Heart left ventricle (tissue), 13 donors: ENCODE results near the gene RALGAPA1.

Experiments
- POLR2A ChIP-seq, 2 donors: fragments of 450-650 bp; IDR thresholded peaks; one replicate each; pipeline ENCODE4 v1.6.1; 2017; ENCODE audit warnings: antibody characterized with exemption in 2 of 2, mild to moderate bottlenecking in 2 of 2, moderate library complexity in 2 of 2
- TF ChIP-seq, protein P1 (sequence below), 12 donors: fragments of 200-600 bp; sonication (generic) in 4 of 12; IDR thresholded peaks; one replicate each; pipeline versions ENCODE4 v1.5.0 to v1.8.0; 2018 to 2022; ENCODE audit warnings: antibody characterized with exemption in 12 of 12, mild to moderate bottlenecking in 5 of 12
- donor health status: ischemic (EF 13 %, LVEDD 7.1; RV severe dilation, severe dysfunction).
- donor health status: DM: no; HTN: yes; CAD: no.
- donor health status: DM: no; HTN: no; CAD: no.
- donor health status: ischemic (EF 25% LVEDD 6.9; RV normal size, moderate dysfunction).
- donor health status: ischemic (EF 25% LVEDD 5.7; RV mildly dilated, moderate dysfunction).
- donor health status: ischemic (EF 35%, LVEDD 5.7; RV mildly dilated, moderate dysfunction).
- donor health status: nonischemic (EF 11% LVEDD 7.7; RV severe dilation, severe dysfunction).
- donor health status: DM: yes; HTN: yes; CAD: no.
- donor health status: PGD.
- donor health status: ischemic (EF 29% LVEDD 5.4; RV normal size, mild dysfunction).
- donor health status: nonischemic (EF 23%, LVEDD 6.1; RV moderate dilation, normal function).

DNA sequence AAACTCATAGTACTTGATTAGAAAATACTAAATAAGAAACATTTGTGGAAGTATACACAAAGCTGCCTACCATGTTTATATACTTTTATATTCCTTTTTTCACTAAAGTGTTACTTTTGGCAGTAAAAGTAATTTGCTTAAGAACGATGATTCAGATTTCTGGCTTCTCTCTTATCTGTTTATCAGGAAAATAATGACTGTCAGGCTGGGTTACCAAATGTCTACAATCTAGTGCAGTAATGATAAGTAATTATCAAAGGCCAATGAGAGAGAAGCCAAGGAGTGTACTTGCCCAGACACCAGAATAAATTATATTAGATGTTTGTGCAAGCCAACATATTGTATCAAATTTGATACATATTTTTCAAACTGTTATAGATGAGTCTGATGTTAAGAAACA lies 113.4 kb downstream of the RALGAPA1 start:
- TF ChIP-seq, protein P1, sequence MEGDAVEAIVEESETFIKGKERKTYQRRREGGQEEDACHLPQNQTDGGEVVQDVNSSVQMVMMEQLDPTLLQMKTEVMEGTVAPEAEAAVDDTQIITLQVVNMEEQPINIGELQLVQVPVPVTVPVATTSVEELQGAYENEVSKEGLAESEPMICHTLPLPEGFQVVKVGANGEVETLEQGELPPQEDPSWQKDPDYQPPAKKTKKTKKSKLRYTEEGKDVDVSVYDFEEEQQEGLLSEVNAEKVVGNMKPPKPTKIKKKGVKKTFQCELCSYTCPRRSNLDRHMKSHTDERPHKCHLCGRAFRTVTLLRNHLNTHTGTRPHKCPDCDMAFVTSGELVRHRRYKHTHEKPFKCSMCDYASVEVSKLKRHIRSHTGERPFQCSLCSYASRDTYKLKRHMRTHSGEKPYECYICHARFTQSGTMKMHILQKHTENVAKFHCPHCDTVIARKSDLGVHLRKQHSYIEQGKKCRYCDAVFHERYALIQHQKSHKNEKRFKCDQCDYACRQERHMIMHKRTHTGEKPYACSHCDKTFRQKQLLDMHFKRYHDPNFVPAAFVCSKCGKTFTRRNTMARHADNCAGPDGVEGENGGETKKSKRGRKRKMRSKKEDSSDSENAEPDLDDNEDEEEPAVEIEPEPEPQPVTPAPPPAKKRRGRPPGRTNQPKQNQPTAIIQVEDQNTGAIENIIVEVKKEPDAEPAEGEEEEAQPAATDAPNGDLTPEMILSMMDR (IDR thresholded peaks at IDR 0.05), result no peak
- TF ChIP-seq POLR2A (IDR thresholded peaks at IDR 0.05), result no peak
